Activated CD8-positive, alpha-beta memory T cell treated with anti-CD3 and anti-CD28 coated beads, Interleukin-2, amount 50 U/mL, for 1 hour (primary cell): ENCODE data around the gene BICC1.

Experiments
- DNase-seq: peaks from one replicate; pipeline ENCODE4 v3.0.0-alpha.2; 2020; ENCODE audit errors: extremely low read depth

BICC1 gene

GRCh38 chr10:58823983-58824382 lies 311.3 kb downstream of the BICC1 start:
- DNase-seq, result no peak

- no peak for DNase-seq
These were observed 311.7 kb downstream of the BICC1 start for GRCh38 chr10:58824396-58824795.

GRCh38 chr10:58826694-58827093 lies 314.0 kb downstream of the BICC1 start:
- DNase-seq, result no peak

GRCh38 chr10:58827381-58827780 lies 314.7 kb downstream of the BICC1 start:
- no peak for DNase-seq

GRCh38 chr10:58829839-58830238 lies 317.2 kb downstream of the BICC1 start:
- no peak for DNase-seq

- no peak for DNase-seq
These were observed 318.0 kb downstream of the BICC1 start for GRCh38 chr10:58830697-58831096.

GRCh38 chr10:58833771-58834561 lies 321.3 kb downstream of the BICC1 start:
- no peak for DNase-seq

- DNase-seq, result no peak
These were observed 323.6 kb downstream of the BICC1 start for GRCh38 chr10:58836176-58836700.

- DNase-seq, result no peak
These were observed 324.4 kb downstream of the BICC1 start for GRCh38 chr10:58836991-58837575.

- DNase-seq, result no peak
These were observed 325.2 kb downstream of the BICC1 start for GRCh38 chr10:58837826-58838225.

GRCh38 chr10:58838561-58839208 lies 326.0 kb downstream of the BICC1 start:
- DNase-seq, result no peak

GRCh38 chr10:58839771-58840170 lies 327.1 kb downstream of the BICC1 start:
- no peak for DNase-seq

GRCh38 chr10:58840840-58841435 lies 328.3 kb downstream of the BICC1 start:
- no peak for DNase-seq

GRCh38 chr10:58842860-58843376 lies 330.2 kb downstream of the BICC1 start:
- DNase-seq, result no peak

- no peak for DNase-seq
These were observed 331.1 kb downstream of the BICC1 start for GRCh38 chr10:58843760-58844159.

- no peak for DNase-seq
These were observed 332.0 kb downstream of the BICC1 start for GRCh38 chr10:58844680-58845079.

GRCh38 chr10:58846856-58847255 lies 334.2 kb downstream of the BICC1 start:
- DNase-seq, result no peak

GRCh38 chr10:58851606-58852005 lies 338.9 kb downstream of the BICC1 start:
- DNase-seq, result no peak

GRCh38 chr10:58853668-58854067 lies 341.0 kb downstream of the BICC1 start:
- no peak for DNase-seq

- no peak for DNase-seq
These were observed 342.1 kb downstream of the BICC1 start for GRCh38 chr10:58854811-58855210.

GRCh38 chr10:58856508-58857240 lies 344.0 kb downstream of the BICC1 start:
- no peak for DNase-seq
